Retina (tissue), 1 donor: ENCODE data around the gene ADGRG3.

ENCODE experiments used
- DNase-seq: peaks from one replicate; pipeline ENCODE4 v3.0.0-alpha.2; 2016

The ADGRG3 gene

GRCh38 chr16:57646388-57647039, 21.6 kb upstream of the ADGRG3 start:
- DNase-seq = no peak

GRCh38 chr16:57647136-57647875, 20.8 kb upstream of the ADGRG3 start:
- no peak for DNase-seq

DNA sequence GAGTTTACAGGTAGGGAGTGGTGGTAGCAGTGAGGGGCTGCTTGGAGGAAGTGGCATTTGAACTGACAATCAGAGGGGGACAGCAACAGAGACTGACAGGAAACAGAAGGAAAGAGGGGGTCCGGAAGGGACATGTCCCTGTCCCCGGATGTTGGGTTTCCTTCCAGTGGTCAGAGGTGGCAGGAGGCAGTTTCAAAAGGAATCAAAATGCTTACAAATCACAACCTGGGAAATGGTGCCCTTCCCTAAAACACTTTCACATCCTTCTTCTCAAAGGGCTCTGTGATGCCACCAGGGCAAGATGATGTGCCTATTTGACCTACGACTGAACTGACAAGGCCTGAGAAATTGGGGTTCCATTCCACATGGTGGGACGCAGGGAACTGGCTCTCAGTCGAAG, 20.0 kb upstream of the ADGRG3 start:
- DNase-seq = no peak

DNA sequence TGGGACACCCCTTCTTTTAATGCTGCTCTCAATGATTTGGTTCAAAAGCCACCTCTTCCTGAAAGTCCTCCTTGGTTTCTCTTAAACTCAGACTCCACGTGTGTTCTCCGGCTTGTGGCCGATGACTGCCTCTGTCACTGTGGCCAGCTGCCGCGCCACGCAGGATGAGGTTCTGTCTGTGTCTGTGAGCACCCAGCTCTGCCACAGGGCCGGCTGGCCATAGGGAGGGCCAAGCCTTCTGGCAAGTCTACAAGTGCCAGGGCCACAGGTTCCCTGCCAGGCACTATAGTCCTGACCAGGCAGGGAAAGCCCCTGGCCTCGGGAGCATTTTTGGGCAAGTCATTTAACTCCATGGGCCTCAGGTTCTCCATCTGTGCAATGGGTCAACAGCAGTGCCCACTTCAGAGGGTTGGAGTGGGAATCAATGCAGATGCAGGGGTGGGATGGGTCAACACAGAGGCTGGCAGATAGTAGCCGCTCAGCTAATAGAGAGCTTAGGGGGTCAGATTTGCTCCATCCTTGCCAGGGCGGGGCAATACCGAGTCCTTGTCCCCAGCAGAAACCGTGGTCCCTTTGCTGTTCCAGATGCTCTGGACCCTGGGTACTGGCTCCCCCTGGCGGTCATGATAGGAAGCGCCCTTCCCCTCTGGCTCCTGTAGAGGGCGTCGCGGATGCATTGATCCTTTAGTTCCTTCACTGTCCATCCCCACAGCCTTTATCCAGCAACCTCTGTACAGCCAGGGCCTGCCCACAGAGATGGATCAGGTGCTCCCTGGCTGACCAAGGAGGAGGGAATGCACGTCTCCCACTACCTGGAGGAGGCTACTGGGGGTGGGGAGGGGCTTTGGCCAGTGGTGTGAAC, 19.3 kb upstream of the ADGRG3 start:
- DNase-seq = peak; percentile 93

DNA sequence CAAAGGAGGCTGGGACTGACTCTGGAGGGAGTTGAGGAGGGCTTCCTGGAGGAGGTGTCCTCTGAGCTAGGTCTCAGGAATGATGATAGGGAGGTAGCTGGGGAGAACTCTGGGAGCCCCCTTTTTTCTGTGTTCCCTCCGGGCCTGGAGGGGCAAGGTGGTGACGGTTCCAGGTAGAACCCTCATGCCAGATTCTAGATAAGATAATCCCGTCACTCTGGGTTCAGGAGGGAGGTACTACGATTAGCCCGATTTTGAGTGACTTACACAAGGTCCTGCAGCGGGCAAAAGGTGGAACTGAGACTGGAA, 18.7 kb upstream of the ADGRG3 start:
- DNase-seq = no peak

- DNase-seq = no peak
These were observed 18.3 kb upstream of the ADGRG3 start for GRCh38 chr16:57649846-57650245.

GRCh38 chr16:57651344-57652333, 16.5 kb upstream of the ADGRG3 start:
- no peak for DNase-seq

DNA sequence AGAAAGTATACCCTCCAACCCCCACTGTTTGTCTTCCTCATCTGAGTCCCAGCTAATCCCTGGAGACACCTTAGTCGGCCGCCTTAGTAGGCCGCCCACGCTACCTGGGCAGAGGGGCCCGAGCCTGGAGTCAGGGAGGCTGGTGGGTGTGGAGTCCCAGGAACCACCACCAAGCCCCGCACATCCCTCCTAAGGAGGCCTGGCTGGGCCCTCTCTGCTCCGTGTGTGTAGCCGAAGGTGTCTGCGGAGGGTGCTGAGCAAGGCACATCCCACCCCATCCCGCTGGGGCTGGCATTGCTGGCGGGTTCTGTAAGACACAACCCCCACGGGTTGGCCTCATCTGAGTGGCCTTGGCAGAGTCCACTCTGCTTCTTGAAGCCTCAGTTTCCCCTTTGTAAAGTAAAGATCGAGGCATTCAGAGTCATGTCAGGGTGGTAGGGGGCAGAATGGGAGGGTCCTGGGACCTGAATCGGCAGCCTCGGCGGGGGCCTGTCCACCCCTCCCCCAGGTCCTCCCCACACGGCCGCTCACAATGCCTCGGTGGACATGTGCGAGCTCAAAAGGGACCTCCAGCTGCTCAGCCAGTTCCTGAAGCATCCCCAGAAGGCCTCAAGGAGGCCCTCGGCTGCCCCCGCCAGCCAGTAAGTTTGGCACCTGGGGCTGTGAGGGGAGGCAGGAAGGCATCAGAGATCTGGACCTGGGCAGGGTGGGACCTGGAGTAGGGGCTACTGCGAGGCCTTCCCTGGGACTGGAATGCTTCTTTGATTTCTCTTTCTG, 15.2 kb upstream of the ADGRG3 start:
- no peak for DNase-seq

DNA sequence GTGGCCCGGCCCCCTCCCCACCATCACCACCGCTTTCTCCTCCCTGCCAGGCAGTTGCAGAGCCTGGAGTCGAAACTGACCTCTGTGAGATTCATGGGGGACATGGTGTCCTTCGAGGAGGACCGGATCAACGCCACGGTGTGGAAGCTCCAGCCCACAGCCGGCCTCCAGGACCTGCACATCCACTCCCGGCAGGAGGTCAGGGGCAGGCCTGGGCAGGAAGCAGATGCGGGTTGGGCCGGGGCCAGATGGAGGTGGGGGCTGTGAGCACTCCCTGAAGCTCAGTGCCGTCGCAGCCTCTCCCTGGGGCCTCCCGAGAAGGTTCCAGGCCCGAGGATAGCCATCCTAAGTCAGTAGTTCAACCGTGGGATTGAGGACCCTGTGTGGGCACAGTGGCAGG, 14.2 kb upstream of the ADGRG3 start:
- no peak for DNase-seq

GRCh38 chr16:57656342-57656955, 11.7 kb upstream of the ADGRG3 start:
- no peak for DNase-seq

GRCh38 chr16:57657228-57657627, 10.9 kb upstream of the ADGRG3 start:
- no peak for DNase-seq

DNA sequence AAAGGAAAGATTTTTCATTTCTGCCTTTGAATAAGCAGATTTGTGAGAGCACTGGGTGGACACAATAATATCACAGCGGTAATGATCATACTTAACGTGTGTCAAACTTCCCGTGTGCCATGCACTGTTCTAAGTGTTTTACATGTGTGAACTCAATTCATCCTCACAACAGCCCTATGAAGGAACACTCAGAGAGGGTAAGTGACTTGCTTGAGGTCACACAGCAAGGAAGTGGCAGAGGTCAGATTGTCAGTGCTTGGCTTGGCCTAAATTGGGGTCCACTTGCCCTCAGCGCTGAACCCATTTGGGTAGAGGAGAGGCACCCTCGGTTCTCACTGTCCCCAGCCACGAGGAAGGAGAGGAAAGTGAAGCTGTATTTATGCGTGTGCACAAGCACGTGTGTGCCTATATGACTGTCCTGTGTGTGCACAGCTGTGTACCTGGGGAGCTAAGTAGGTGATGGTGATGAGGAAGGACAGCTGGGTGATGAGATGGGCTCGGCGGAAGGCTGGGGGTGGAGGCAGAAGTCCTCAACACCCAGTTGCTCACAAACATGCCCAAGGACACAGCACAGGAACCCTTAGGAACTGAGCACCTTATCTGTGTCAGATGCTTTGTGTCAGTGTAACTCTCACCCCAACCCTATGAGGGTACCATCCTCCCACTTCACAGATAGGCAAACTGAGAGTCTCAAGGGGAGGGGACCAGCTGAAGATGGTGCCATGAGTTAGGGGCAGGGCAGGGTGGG, 9.8 kb upstream of the ADGRG3 start:
- no peak for DNase-seq

- DNase-seq = no peak
These were observed 9.0 kb upstream of the ADGRG3 start for GRCh38 chr16:57658878-57659674.

GRCh38 chr16:57660715-57661463, 7.2 kb upstream of the ADGRG3 start:
- no peak for DNase-seq

GRCh38 chr16:57661510-57661909, 6.6 kb upstream of the ADGRG3 start:
- DNase-seq = no peak

- DNase-seq = no peak
These were observed 5.9 kb upstream of the ADGRG3 start for GRCh38 chr16:57661936-57662906.

DNA sequence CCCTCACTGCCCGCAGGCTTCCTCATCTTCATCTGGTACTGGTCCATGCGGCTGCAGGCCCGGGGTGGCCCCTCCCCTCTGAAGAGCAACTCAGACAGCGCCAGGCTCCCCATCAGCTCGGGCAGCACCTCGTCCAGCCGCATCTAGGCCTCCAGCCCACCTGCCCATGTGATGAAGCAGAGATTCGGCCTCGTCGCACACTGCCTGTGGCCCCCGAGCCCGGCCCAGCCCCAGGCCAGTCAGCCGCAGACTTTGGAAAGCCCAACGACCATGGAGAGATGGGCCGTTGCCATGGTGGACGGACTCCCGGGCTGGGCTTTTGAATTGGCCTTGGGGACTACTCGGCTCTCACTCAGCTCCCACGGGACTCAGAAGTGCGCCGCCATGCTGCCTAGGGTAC, 4.7 kb upstream of the ADGRG3 start:
- DNase-seq = no peak
